NT2/D1 (cell line): ENCODE measurements around the gene OR2T35.
"Not testable (repeated sequence)": the region's sequence is repeated elsewhere in the genome, so short reads cannot be mapped to it uniquely, and the experiment has no call there.

Source experiments
- SUZ12 ChIP-seq: IDR thresholded peaks from 2 replicates; pipeline ENCODE4 v1.6.1; 2011; ENCODE audit not compliant: insufficient read length, insufficient read depth; ENCODE audit errors: extremely low read depth
- YY1 ChIP-seq: IDR thresholded peaks from 2 replicates; pipeline ENCODE4 v1.6.1; 2011; ENCODE audit not compliant: insufficient read length, insufficient read depth
- ZNF274 ChIP-seq: IDR thresholded peaks from 2 replicates; pipeline ENCODE4 v1.6.1; 2011; ENCODE audit warnings: mild to moderate bottlenecking, low read depth, low read length

GRCh38 chr1:248656797-248657196 lies 11.7 kb upstream of the OR2T35 start:
- TF ChIP-seq SUZ12, ZNF274, YY1: not testable (repeated sequence)
